ENCODE results near the gene DLG1.
"Not testable (repeated sequence)": the region's sequence is repeated elsewhere in the genome, so short reads cannot be mapped to it uniquely, and the experiment has no call there.

The DLG1 gene

GRCh38 chr3:197283045-197283444 lies 15.4 kb downstream of the DLG1 start:
- DNase-seq: no peak

DNA sequence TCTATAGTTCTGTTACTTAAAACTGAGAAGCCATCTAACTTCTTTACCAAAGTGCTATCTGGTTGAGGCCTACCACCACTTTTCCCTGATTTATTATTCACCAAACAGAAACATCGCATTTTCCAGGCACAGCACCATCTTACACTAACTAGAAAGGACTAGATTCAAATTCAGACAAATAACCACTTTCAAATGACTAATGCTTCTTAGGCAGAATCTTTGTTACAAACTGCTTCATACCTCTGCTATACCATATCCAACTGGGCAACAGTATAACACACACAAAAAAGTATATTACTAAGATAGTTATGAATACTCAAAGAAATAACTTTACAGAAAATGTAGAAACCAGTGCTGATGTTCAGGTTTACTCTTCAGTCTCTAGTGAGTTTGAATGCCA lies 16.6 kb downstream of the DLG1 start:
- no peak for DNase-seq

DNA sequence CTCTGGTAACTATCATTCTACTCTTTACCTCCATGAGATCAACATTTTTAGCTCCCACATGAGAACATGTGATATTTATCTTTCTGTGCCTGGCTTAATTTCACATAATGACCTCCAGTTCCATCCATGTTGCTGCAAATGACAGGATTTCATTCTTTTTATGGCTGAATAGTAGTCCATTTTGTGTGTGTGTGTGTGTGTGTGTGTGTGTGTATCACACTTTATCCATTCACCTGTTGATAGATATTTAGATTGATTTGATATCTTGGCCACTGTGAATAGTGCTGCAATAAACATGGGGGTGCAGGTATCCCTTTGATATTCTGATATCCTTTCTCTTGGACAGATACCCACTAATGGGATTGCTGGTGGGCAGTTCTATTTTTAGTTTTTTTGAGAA lies 18.3 kb downstream of the DLG1 start:
- no peak for DNase-seq

DNA sequence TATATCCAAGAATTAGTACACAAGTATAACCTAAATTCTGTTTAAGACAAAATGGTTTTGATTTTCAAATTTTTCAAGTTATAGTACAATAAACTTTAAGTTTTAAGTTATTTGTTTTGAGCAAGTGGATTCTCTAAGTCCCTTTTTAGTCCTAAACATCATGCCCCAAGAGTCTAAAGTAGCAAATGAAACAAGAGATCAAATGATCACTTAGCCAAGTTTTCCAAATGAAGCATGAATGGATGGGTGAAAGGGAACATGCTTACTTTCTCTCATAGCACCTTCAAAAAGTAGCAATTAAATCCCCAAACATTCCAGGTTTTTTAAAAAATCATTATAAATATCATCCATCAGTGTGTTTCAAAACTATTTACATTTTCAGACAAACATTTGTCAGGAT lies 19.5 kb downstream of the DLG1 start:
- no peak for DNase-seq

- DNase-seq: not testable (repeated sequence)
These were observed 21.6 kb downstream of the DLG1 start for GRCh38 chr3:197276808-197277207.

- no peak for DNase-seq
These were observed 27.7 kb downstream of the DLG1 start for GRCh38 chr3:197270558-197271317.

DNA sequence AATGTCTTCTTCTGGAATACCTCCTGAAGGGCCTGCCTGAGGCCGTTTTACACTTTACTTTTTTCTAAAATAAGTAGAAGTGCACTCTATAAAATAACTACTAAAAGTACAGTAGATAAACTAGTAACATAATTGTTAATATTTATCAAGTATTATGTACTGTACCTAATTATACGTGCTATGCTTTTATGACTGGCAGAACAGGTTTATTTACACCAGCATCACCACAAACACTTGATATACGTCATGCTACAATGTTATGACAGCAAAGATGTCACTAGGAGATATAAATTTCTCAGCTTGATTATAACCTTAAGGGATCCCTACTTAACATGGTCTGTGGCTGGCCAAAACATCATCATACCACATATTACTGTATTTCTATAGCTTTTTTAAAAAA lies 29.4 kb downstream of the DLG1 start:
- no peak for DNase-seq

DNA sequence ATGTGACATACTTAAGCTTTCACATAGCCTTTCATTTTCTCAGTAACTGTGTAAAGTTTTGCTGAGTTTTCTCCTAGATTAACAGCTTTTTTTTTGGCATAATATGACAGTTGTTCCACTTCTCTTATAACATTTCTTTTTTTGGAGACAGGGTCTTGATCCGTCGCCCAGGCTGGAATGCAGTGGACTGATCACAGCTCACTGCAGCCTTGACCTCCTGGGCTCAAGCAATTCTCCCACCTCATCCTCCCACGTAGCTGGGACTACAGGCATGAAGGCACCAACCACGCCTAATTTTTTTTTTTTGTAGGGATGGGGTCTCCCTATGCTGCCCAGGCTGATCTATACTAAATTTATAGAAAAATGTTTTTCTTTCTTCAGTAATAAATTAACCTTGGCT lies 30.1 kb downstream of the DLG1 start:
- no peak for DNase-seq

DNA sequence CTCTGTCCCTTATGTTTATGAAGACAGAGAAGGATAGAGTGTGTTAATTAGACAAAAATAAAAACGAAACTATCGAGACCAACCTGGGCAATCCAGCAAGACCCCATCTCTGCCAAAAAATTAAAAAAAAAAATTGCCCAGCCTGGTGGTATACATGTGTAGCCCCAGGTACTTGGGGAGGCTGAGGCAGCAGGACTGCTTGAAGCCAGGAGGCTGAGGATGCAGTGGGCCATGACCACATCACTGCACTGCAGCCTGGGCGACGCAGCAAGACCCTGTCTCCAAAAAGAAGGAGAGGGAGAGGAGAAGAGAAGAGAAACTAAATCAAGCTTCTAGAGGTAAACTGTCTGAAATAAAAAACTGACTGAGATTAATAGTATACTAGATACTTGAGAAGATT lies 32.1 kb downstream of the DLG1 start:
- DNase-seq: no peak

- DNase-seq: no peak
These were observed 35.7 kb downstream of the DLG1 start for GRCh38 chr3:197262709-197263108.

- DNase-seq: no peak
These were observed 37.3 kb downstream of the DLG1 start for GRCh38 chr3:197261164-197261509.

DNA sequence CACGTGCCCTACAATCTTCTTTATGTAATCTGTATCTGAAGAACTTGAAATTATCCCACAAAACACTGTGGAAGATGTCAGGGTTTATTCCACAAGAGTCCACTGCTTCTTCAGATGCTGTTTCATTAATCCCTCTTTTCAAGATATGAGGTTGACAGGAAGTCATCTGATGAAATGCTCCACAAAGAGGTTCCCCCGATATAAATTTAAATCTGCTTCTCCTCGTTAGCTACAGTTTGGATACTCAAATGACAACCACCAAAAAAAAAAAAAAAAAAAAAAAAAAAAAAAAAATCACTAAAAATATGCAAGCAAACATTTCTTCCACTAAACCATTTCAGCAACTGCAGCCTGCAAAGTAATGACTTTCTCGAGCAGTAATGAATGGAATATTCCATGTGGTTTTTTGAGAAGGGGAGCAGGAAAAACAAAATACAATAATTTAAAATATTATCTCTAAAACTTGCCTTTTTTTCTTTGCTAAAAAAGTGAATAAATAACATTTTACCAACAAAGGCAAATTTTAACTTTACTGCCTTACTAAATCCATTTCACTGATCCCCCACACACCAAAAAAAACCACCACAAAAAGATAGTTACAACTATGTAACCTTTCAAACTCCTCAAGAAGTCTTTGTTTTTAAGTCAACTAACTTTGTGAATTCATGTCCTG lies 37.8 kb downstream of the DLG1 start:
- DNase-seq: no peak

- no peak for DNase-seq
These were observed 39.3 kb downstream of the DLG1 start for GRCh38 chr3:197259096-197259495.

GRCh38 chr3:197258168-197258755 lies 40.1 kb downstream of the DLG1 start:
- DNase-seq: no peak

DNA sequence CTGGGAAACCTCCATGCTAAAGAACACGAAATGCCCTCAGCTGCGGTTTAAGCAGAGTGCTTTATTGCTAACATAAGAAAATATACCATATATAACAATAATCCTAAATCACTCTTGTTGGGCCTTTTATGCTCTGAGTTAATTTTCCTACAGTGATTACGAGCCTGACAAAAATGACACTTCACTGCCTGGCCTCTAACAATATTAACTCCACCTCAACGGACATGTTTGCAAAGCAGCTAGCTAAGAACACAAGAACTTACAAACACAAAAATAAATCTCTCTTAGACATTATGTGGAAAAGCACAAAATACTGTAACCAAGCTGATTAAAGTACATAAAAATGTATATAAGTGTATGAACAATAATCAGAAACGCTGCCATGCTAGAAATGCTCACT lies 40.7 kb downstream of the DLG1 start:
- no peak for DNase-seq

DNA sequence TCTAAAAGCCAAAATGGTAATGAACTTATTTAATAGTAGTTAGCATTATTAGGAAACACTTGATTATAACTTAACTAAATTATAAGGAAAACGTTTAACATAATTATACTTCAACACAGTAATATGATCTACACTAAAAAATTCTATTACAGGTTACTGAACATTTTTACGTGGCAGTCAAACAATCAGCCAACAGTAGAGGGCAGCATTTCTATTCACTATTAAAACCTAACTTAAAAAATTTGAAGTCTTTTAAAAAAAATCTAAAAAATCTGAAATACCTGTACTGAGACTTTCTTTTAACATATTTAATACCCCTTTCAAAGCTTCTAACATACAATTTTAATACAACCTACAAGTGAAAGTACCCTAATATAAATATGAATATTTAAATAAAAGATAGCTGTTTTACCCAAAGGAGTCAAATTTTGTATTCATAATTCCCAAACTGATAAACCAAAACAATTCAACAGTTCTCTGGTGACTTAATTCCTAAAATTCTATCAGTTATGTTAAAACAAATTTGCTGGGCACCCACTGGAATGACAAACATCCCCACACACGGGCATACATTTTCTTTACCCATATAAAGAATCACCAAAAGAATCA lies 41.5 kb downstream of the DLG1 start:
- peak; percentile 19 for DNase-seq

DNA sequence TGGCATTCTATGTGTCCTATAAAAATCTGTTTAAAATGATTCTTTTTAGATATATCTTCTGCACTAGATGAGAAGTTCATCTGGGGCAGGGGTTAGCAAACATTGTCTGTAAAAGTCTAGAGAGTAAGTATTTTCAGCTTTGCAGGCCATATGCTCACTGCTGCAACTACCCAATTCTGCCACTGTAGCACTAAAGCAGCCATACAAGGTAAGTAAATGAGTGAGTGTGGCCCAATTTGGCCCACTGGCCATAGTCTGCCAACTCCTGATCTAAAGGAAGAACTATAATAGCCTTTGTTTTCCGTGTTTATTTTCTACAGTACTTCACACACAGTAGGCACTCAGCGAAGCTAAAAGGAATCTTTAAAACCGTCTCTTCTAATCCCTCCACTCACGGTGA lies 42.3 kb downstream of the DLG1 start:
- no peak for DNase-seq

DNA sequence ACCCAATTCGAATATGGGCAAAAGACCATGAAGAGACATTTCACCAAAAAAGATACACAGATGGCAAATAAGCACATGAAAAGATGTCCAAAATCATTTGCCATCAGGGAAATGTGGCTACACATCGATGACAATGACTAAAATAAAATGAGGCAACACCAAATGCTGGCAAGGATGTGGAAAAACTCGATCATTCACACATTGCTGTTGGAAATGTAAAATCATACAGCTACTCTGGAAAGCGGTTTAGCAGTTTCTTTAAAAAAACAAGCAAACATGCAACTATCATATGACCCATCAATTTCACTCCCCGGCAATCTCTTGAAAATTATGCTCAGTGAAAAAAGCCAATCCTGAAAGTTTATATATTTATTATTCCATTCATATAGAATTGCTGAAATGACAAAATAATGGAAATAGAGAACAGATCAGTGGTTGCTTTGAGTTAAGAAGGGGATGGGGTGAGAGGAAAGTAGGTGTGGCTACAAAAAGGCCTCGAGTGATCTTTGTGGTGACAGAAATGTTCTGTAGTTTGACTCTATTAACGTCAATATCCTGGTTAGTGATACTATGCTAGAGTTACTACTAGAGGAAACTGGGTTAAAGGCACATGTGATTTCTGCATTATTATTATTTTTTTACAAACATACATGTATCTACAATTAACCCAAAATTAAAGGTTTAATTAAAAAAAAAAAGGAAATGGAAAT lies 45.0 kb downstream of the DLG1 start:
- no peak for DNase-seq

DNA sequence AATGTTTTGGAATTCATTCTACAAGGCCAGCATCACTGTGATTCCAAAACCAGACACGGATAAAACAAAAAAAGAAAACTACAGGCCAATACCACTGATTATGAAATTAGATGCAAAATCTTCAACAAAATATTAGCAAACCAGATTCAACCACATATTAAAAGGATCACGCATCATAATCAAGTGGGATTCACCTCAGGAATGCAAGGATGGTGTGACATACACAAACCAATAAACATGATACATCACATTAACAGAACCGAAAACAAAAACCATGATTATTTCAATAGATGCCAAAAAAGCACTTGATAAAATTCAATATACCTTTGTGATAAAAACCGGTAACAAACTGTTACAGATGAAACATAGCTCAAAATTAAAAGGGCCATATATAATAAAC lies 48.9 kb downstream of the DLG1 start:
- DNase-seq: no peak

GRCh38 chr3:197248341-197248740 lies 50.1 kb downstream of the DLG1 start:
- no peak for DNase-seq

DNA sequence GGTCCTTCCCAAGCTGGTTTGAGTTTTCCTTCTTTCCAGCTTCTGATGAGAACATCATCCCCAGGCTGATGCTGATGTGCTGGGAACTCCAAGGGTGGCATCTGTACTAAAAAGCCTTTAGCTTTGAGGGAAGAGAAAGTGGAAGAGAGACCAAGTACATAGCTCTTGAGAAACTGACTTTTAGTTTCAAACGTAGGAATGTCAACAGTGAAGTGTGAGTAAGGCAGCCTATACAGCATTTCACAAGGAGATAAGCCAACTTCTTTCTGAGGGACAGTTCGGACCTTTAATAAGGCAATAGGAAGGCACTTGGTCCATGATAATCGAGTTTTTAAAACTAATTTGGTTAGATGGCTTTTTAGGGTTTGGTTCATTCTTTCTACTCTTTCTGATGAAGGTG lies 53.7 kb downstream of the DLG1 start:
- DNase-seq: no peak

DNA sequence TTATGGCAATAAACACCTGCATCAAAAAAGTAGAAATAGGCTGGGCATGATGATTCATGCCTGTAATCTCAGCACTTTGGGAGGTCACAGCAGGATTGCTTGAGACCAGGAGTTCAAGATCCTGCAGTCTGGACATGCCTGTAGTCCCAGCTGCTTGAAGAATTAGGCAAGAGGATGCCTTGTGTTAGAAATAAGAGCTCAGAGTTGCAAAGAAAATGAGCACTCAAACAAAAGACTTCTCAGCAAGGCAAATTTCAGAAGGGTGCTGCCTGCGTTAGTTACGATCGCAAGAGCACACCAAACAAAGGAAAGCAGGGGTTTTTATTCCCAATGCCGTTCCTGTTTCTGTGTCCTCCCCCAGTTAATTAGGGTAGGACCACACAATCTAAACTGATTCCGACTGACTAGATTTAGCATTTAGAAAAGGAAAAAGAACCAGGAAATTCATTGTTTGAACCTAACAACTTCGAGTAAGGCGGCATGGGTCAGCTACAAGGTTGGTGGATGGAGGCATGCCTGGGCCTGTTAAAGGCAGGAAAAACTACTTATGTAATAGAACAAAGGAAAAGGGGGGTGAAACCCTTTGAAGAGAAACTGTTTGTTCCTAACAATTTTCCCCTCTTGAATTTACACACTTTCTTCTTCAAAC lies 55.5 kb downstream of the DLG1 start:
- no peak for DNase-seq

GRCh38 chr3:197241173-197241572 lies 57.2 kb downstream of the DLG1 start:
- no peak for DNase-seq
